SK-N-SH treated with all-trans-retinoic acid at 6 μM for 48 hours (cell line): ENCODE measurements around the gene KNDC1.

ENCODE experiments used
- BACH2 ChIP-seq: fragments of 250-450 bp; sonication (Bioruptor Pico); IDR thresholded peaks from 2 replicates; pipeline ENCODE4 v1.9.0; 2021; ENCODE audit warnings: mild to moderate bottlenecking, borderline replicate concordance
- CREB5 ChIP-seq: fragments of 250-450 bp; sonication (Bioruptor Pico); IDR thresholded peaks from 2 replicates; pipeline ENCODE4 v1.5.1; 2020; ENCODE audit warnings: low read depth, mild to moderate bottlenecking, moderate library complexity
- CSDC2 ChIP-seq: fragments of 250-450 bp; sonication (Bioruptor Pico); IDR thresholded peaks from 2 replicates; pipeline ENCODE4 v1.5.0; 2020; ENCODE audit warnings: mild to moderate bottlenecking, moderate library complexity
- CSRNP3 ChIP-seq: fragments of 250-450 bp; sonication (Bioruptor Pico); IDR thresholded peaks from 2 replicates; pipeline ENCODE4 v1.5.1; 2021; ENCODE audit warnings: mild to moderate bottlenecking, moderate library complexity
- ESRRG ChIP-seq: fragments of 250-450 bp; sonication (Bioruptor Pico); IDR thresholded peaks from 2 replicates; pipeline ENCODE4 v1.6.1; 2021; ENCODE audit warnings: mild to moderate bottlenecking
- PATZ1 ChIP-seq: fragments of 250-450 bp; sonication (Bioruptor Pico); IDR thresholded peaks from 2 replicates; pipeline ENCODE4 v1.8.0; 2020; ENCODE audit warnings: mild to moderate bottlenecking, moderate library complexity, borderline replicate concordance
- PPARA ChIP-seq: fragments of 250-450 bp; sonication (Bioruptor Pico); IDR thresholded peaks from 2 replicates; pipeline ENCODE4 v1.5.0; 2020; ENCODE audit warnings: mild to moderate bottlenecking, borderline replicate concordance
- SNAI2 ChIP-seq: fragments of 250-450 bp; sonication (Bioruptor Pico); IDR thresholded peaks from 2 replicates; pipeline ENCODE4 v1.5.0; 2020; ENCODE audit warnings: mild to moderate bottlenecking, moderate library complexity
- TSHZ2 ChIP-seq: fragments of 250-450 bp; sonication (Bioruptor Pico); IDR thresholded peaks from 2 replicates; pipeline ENCODE4 v1.5.0; 2020; ENCODE audit warnings: mild to moderate bottlenecking, moderate library complexity
- ZFP30 ChIP-seq: fragments of 450-650 bp; formaldehyde crosslinking; IDR thresholded peaks from 2 replicates; pipeline ENCODE4 v1.5.0; 2022; ENCODE audit warnings: mild to moderate bottlenecking, moderate library complexity

GRCh38 chr10:133143546-133143945 is 16.5 kb upstream of the KNDC1 start:
- no peak for TF ChIP-seq CSRNP3 (CRISPR knock-in tag)
- TF ChIP-seq PATZ1 (CRISPR knock-in tag) = no peak
- TF ChIP-seq CREB5 (CRISPR knock-in tag) = no peak
- no peak for TF ChIP-seq BACH2
- TF ChIP-seq SNAI2 (CRISPR knock-in tag) = no peak
- TF ChIP-seq PPARA (CRISPR knock-in tag) = no peak
- TF ChIP-seq CSDC2 (CRISPR knock-in tag) = no peak
- TF ChIP-seq ZFP30 = no peak
- TF ChIP-seq TSHZ2 (CRISPR knock-in tag) = no peak
- no peak for TF ChIP-seq ESRRG (CRISPR knock-in tag)
